Activated CD8-positive, alpha-beta memory T cell treated with anti-CD3 and anti-CD28 coated beads, Interleukin-2, amount 50 U/mL, for 24 hours (primary cell): ENCODE data around the gene CHST3.

Experiments
- DNase-seq: peaks from one replicate; pipeline ENCODE4 v3.0.0-alpha.2; 2020; ENCODE audit errors: extremely low read depth

Gene CHST3

DNA sequence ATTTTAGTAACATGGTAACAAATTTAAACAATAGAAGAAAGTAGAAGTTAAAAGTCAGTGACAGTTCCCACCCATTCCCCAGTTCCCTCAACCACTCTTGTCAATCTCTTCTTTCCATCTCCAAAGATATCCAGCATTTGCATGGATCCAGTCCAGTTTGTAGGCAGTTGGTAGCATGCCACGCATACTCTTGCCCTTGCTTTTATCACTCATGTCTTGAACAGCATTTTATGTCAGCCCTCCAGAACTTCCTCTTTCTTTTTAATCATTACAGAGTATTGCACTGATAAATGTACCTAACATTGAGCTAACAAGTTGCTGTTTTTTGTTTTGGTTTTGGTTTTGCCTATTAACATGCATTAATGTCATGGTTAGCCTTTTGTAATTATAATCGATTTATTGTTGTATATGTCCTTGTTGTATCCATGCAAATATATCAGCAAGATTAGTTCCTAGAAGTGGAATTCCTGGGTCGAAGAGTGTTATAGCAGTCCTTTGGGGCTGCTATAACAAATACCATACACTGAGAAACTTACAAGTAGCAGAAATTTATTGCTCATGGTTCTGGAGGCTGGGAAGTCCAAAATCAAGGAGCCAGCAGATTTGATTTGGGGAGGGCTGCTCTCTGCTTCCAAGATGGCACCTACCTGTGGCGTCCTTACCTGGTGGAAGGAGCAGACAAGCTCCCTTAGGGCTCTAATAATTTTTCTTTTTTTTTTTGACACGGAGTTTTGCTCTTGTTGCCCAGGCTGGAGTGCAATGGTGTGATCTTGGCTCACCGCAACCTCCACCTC, 25.7 kb downstream of the CHST3 start:
- no peak for DNase-seq

DNA sequence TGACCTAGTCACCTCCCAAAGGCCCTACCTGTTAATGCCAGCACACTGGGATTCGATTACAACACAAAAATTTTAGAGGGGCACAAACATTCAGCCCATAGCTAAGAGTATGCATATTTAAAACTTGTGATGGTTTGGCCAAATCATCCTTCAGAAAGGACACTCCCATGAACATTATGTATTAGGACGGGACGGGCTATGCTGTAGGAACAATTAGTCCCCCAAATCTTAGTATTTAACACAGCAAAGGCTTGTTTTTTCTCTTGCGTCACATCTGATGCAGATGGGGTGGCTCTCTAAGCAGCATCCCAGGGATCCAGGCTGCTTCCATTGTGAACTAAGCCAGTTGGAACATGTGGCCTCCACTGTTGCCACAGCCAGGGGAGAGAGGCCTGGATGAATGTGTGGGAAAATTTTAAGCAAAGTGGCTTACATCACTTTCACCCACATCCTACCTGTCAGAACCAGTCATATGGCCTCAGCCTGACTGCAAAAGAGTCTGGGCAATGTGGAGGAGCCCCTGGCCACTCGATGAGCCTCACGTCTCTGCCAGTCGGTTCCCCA, 26.6 kb downstream of the CHST3 start:
- no peak for DNase-seq

DNA sequence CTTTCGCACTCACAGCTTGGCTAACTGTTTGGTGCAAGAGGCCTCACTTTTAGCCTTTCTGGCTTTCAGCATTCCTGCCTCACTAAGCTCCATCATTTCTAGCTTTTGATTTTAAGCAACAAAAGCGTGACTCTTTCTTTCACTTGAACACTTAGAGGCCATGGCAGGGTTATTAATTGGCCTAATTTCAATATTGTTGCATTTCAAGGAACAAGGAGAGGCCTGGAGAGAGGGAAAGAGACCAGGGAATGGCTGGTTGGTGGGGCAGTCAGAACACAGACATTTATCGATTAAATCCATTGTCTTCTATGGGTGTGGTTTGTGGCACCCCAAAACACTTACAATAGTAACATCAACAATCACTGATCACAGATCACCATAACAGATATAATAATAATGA, 31.3 kb downstream of the CHST3 start:
- DNase-seq, result no peak

DNA sequence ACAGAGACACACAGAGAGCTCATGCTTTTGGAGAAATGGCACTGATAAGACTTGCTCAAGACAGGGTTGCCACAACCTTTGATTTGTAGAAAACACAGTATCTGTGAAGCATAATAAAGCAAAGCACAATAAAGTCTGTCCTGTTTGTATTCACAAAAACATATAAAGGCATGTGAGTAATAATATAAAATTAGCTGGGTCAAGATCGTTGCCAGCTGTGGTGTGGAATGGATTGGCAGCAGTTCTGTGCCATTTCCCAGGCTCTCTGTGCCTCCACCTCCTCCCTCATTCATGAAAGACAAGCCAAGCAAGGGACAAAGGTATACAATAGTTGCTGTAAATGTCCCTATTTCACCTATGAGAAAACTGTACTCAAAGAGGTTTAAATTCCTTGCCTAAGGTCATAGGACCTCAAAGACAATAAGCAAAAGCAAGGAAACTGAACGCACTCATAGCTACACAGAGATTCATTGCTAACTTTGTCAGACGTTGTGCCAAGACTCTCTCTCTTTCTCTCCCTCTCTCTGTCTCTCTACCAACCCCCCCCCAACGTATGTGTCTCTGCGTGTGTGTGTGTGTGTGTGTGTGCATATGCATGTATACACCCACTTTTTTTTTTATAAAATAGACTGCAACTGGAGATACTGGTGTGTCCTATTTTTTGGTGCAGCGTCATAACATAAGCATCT, 31.8 kb downstream of the CHST3 start:
- DNase-seq, result no peak

DNA sequence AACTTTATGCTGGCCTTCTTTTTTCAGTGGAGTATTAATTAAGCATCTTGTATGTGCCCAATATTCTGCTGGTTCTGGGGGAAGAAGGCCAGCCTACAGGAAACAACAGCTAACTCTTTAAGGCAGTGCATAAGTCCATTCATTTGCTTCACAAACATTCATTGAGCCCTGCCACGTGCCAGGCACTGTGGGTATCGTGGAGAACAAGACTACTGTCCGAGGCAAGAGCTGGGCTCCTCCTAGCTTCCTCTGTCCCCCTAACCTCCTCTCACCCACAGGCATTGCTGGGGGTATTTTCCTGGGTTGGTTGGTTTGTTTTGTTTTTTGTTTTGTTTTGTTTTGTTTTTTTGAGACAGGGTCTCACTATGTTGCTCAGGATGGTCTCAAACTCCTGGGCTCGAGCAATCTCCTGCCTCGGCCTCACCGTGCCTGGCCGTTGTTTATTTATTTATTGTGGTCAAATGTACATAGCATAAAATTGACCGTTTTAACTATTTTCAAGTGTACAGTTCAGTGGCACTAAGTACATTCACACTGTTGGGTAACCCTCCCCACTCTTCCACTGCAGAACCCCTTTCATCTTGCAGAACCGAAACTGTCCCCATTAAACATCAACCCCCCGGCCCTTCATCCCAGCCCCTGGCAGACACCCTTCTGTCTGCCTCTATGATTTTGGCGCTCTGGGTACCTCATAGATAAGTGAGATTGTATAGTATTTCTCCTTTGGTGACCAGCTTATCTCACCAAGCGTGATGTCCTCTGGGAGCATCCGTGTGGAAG, 32.6 kb downstream of the CHST3 start:
- DNase-seq, result no peak

DNA sequence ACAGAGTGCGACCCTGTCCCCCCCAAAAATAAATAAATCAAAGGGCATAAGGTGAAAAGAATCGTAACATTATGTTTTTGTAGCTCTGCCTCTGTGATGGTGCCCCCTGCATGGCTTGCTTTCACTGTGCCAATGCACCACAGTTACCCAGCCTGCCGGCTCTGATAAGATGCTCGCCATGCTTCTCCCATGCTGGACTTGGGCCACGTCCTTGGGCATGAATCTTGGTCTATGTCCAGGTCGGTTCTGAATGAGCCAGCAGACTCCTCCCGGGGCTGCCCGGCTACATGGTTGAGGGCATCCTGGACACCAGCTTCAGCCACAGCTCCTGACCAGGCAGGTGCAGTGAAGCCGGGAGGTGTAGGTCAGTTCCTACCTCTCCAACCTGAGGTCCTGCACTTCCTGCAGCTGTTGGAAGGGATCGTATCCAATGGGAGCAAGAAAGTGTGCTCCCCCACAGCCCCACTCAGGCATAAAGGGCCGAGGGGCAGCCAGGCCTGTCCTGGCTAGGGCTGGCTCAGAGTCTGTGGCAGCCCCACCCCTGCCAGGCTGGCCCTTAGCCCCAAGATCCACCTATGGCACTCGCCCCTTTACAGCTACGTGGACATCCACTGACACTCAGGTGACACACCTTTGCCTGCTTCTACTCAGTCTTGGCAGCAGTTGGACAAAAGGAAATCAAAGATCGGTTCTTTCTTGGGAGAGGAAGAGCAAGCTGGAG, 34.1 kb downstream of the CHST3 start:
- no peak for DNase-seq

DNA sequence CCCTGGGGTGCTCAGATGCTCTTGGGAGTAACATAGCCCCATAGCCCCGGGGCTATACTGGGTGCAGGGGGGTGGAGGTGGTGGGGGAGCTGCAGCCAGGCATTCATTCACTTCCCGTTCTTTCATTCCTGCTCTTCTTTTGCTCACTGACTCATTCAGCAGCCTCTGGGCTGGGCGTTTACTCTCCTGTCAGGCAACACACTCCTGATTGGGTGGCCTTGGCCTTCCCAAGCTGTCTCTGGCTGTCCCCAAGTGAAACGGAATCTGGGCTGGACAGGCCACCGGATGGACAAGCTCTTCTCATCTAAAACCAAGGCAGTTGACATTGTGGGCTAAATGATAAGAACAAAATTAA, 34.6 kb downstream of the CHST3 start:
- DNase-seq, result no peak

DNA sequence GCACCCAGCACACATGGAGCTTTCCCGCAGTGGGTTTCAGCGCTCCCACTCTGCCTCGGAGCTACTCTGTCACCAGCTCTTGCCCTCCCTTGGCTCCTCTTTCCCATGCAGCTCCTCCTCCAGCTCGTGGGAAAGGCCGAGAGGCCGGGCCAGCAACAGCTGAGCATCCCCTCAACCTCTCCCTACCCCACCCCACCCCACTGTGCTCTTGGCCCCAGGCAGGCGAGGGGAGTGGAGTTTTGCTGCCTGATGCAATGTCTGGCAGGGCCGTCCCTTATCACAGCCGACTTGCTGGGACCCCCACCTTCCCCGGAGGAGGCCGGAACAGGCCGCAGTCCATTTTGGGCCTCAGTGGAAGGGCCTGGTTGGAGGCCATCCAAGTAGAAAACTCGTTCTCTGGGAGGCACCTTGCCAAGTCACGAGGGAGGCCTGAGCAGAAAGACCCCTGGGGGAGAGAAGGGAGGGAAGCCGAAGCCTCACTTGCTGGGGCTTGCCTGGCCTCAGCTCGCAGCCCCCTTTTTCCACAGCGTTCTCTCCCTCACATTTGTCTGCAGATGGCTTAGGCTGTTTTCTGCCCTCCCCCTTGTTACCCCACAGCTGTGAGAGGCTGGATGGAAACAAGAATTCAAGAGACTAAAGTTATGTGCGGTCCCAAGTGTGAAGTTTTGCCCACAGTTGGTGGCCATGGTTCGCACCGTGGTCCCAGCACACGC, 35.3 kb downstream of the CHST3 start:
- DNase-seq, result no peak

DNA sequence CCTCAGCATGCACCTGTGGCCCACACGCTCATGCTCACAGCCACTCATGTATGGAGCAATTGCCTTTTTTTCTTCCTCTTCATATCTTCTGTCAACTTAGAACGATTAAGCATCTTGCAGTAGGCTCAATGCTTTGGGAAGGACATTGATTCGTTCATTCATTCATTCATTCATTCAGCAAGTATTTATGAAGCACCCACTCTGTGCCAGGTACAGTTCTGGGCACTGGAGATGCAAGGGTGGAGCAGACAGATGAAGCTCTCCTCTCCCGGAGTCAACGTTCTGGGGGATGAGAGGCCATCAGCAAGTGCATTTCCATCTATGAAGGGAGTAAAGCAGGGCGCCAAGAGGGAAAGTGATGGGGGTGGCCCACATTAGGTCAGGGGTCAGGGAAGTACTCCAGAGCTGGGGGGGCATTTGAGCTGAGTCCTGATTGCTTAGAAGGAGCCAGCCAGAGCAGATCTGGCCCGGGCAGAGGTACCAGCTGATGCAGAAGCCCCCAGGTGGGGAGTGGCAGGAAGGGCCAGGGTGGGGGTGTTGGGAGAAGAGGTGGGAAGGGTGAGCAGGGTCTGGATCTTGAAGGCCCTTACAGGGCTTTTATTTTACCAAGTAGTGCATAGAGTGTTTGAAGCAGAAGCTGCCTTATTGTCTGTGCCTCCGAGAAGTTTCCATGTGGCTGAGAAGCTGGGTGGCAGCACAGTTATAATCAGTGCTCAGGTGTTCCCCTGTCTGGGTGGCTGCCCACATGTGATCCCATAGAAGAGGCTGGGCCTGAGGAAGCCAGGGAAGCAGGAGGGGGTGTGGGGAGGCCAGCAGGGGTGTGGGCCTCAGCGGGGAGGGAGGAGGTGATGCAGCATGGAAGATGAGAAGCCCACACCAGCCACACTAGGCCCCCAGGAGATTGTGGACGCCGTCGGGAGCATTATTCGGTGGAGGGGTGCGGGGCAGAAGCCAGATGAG, 36.2 kb downstream of the CHST3 start:
- DNase-seq, result no peak

DNA sequence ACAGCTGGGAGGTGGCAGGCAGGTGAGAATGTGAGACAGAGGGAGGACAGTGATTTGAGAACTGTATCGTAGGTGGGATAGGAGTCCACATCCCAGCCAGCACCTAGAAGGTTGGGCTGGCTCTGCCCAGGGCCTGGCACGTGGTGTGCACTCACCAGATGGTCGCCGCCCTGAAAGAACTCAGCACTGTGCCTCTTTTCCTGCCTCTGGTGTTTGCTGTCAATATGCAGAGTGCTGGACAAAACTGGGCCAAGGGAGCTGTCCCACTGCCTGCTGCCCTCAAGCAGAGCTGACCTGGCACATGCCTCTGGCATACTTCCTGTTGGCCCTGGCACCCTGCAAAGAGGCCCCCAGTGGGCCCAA, 36.8 kb downstream of the CHST3 start:
- no peak for DNase-seq

DNA sequence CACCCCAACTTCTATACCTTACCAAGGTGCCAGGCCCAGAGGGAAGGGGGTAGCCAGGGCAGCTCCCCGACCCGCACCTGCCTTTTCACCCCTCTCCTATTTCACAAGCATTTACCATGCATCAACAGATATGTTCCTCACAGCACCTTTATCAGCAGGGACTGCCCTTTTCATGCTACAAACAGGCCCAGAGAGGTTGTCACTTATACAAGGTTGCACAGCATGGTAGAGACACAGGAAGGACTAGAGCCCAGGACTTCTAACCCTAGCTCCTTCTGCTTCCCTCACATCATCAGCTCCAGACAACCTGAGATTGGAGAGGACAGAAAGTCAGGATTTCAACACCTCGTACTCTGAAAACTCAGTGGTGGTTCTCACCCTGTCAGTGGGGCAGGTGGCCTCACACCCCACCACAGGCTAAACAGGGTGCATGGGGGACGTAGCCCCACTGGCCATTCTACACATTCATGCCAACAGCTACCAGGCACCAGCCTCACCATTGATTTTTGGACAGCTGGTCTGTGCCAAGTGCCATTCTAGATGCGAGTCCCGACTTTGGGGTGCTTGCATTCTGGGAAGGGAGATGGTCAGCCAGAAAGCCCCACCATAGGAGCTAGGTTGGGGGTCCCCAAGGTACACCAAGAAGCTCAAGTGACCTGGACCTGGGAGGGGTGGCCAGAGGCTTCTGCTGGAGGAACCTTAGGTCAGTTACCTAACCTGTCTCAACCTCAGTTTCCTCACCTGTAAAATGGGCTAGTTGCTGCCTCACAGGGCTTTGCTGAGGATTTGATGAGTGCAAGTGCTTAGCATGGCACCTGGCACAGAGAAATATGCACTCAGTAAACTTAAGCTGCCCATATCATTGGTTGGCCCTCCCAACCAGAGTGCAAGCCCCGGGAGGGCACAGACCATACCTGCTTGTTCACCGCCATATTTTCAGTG, 38.4 kb downstream of the CHST3 start:
- DNase-seq, result no peak

DNA sequence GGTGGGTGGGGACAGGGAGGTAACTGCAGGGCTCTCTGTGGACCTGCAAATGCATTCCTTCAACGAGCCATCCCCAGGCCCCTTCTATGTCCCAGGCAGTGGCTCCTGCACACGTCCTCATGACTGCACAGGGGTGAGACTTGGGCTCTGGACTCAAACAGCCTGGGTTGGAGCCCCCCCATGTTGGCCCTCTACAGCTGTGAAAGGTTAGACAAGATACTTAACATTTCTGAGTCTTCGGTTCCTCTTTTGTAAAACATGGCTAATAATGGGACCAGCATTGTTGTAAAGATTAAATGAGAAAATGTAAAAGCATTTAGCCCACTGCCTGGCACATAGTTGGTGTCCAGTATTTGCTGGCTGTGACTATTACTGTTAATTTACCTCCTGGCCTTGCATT, 41.8 kb downstream of the CHST3 start:
- no peak for DNase-seq

DNA sequence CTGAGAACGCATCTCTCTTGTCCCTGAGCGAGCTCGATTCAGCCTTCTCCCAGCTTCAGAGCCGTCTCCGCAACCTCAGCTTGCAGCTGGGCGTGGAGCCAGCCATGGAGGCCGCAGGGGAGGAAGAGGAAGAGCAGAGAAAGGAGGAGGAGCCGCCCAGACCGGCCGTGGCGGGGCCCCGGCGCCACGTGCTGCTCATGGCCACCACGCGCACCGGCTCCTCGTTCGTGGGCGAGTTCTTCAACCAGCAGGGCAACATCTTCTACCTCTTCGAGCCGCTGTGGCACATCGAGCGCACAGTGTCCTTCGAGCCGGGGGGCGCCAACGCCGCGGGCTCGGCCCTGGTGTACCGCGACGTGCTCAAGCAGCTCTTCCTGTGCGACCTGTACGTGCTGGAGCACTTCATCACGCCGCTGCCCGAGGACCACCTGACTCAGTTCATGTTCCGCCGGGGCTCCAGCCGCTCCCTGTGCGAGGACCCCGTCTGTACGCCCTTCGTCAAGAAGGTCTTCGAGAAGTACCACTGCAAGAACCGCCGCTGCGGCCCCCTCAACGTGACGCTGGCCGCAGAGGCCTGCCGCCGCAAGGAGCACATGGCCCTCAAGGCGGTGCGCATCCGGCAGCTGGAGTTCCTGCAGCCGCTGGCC, 43.2 kb downstream of the CHST3 start:
- DNase-seq, result no peak

DNA sequence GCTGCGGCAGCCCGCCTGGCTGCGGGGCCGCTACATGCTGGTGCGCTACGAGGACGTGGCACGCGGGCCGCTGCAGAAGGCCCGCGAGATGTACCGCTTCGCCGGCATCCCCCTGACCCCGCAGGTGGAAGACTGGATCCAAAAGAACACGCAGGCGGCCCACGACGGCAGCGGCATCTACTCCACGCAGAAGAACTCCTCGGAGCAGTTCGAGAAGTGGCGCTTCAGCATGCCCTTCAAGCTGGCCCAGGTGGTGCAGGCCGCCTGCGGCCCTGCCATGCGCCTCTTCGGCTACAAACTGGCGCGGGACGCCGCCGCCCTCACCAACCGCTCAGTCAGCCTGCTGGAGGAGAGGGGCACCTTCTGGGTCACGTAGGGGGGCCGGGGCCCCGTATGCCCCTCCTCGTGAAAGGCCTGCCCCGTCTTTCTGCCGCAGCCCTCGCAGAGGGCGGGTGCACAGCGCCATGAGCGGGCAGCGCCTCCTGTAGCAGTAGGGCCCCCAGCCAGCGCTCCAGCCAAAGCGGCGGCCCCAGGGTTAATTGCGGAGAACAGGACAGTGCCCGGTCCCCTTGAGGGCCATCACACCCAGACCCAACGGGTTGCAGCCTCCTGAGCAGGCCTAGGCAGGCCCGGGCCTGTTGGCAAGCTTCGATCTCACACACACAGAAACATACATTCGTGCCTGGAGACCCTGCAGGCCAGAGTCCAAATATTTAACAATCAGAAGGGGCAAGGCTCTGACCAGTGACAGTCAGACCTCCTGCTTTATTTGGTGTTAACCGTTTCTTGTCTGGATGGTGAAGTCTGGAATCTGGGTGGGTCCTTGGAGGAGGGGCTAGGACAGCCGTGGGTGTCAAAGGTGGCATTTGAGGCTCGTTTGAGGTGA, 44.1 kb downstream of the CHST3 start:
- no peak for DNase-seq

DNA sequence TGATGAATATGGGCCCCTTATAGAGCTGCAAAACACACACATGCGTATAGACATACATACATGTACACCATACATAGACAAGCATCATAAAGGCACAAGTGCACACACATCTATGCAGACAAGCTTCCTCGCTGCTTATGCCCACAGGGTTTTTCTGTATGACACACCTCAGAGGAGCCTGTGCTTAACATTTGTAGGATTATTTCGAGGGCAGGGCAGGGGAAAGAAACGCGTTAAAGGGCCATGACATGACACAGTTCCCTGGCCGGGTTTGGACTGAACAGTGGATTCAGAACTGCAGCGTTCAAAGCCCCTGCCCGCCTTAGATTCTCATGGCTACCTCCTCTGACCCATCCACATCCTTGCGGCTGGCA, 44.8 kb downstream of the CHST3 start:
- no peak for DNase-seq

DNA sequence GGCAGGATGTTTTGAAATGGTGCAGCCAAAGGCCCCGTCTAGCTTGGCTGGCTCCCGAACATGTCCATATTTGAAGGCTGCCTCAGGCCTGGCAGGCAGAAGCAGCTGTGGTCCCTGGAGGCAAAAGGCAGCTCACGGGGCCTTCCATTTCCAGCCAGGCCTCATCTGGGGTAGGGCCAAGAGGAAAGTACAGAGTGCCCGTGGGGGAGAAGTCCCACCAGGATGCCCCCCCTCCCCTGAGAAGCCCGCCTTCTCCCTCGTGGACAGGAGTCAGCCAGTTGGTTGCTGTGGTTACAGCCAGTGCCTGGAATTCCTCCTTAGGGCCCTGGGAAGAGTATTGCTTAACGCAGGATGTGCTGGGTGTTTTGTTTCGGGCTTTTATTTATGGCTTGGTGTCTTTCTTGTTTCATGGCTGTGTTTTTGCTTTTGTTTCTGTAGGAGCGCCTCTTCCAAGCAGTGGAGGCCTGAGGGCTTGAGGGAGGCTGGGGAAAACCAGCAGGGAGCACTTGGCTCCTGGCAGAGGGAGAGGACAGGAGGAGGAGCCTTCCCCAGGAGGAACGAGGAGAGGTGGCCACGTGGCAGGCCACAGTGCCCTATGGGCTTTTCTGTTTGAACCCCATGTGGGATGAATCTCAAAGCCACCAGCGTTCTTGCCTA, 45.4 kb downstream of the CHST3 start:
- DNase-seq, result no peak
